Measurements from ENCODE around the gene TAS1R3.

- TF ChIP-seq REST (IDR thresholded peaks at IDR 0.05; ENCODE audit: insufficient read depth in 1 of 2, low read depth in 2 of 2, low read length in 2 of 2) (no peak), POLR2AphosphoS5 (IDR thresholded peaks at IDR 0.05; ENCODE audit: low read depth, low read length) (no peak), TAF1 (IDR thresholded peaks at IDR 0.05; ENCODE audit: borderline replicate concordance, insufficient read depth, low read length) (no peak), SIN3A (IDR thresholded peaks at IDR 0.05; ENCODE audit: borderline replicate concordance, insufficient read depth, low read length) (no peak)
Measured at GRCh38 chr1:1322952-1323351, 8.1 kb upstream of the TAS1R3 start.

Data from PFSK-1 (cell line).